ENCODE measurements around the gene ACSM3. TPM values are rescaled to one million over a fixed set of nuclear protein-coding genes. Genes with fewer than 3 reads are reported as not detected.

The ACSM3 gene
- total and polyA plus RNA-seq, 3 donors from 2014 or later, result 41.1 to 120 (median 68.0) TPM

Small RNAs within 50 kb of the gene (small RNA-seq; reads per million reads assigned to genes)
- gene RF00618 (0 reads per million in 2 donors), gene RNU6-944P (0 reads per million in 2 donors)

Other genes with a start within 250 kb of the ACSM3 start
- under 1 TPM; 0.37 to 0.94 TPM for gene ACSM2B, start 187.6 kb upstream of the ACSM3 start, total RNA-seq
- 0.54 TPM for gene ACSM2B, start 187.6 kb upstream of the ACSM3 start, polyA plus RNA-seq (ENCODE audit: insufficient read depth, low read depth, low replicate concordance)
- 10 to 100 TPM in 1 of 2 donors, 1 to 10 TPM in 1; 8.7 to 10.4 TPM for gene ACSM1, start 66.3 kb upstream of the ACSM3 start, total RNA-seq
- 7.0 TPM for gene ACSM1, start 66.3 kb upstream of the ACSM3 start, polyA plus RNA-seq (ENCODE audit: insufficient read depth, low read depth, low replicate concordance)
- gene THUMPD1, start 22.2 kb upstream of the ACSM3 start, total RNA-seq, result 100 to 1,000 TPM; 100 to 111 TPM
- 35.0 TPM for gene THUMPD1, start 22.2 kb upstream of the ACSM3 start, polyA plus RNA-seq (ENCODE audit: insufficient read depth, low read depth, low replicate concordance)
- gene ERI2, start 42.5 kb downstream of the ACSM3 start, total RNA-seq, result 10 to 100 TPM; 66.5 to 71.1 TPM
- gene ERI2, start 42.5 kb downstream of the ACSM3 start, polyA plus RNA-seq (ENCODE audit: insufficient read depth, low read depth, low replicate concordance), result 42.9 TPM
- 100 to 1,000 TPM; 228 to 234 TPM for gene REXO5, start 42.5 kb downstream of the ACSM3 start, total RNA-seq
- gene REXO5, start 42.5 kb downstream of the ACSM3 start, polyA plus RNA-seq (ENCODE audit: insufficient read depth, low read depth, low replicate concordance), result 991 TPM
- 10 to 100 TPM; 15.2 to 16.5 TPM for gene DCUN1D3, start 136.3 kb downstream of the ACSM3 start, total RNA-seq
- 19.5 TPM for gene DCUN1D3, start 136.3 kb downstream of the ACSM3 start, polyA plus RNA-seq (ENCODE audit: insufficient read depth, low read depth, low replicate concordance)
- 10 to 100 TPM; 30.2 to 43.0 TPM for gene LYRM1, start 136.8 kb downstream of the ACSM3 start, total RNA-seq
- gene LYRM1, start 136.8 kb downstream of the ACSM3 start, polyA plus RNA-seq (ENCODE audit: insufficient read depth, low read depth, low replicate concordance), result 87.2 TPM

Measured in testis (tissue), 3 donors.